ENCODE results near the gene ONECUT1.

DNA sequence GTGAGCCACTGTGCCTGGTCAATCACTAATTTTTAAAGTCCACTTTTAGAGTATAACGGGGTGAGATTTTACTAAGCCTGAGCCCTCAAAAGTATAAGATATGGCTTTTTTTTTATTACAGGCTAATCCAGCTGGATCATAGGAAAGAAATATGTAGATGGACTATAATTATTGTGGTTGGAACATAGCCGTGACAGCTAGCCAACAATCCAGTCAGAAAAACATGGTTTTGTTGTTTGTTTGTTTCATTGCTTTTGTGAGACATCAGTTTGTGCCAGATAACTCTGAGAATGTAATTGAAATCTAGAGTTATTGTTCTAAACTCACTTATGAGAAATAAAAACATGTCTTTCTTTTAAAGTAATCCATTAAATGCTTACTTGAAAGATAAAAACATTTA lies 73.6 kb downstream of the ONECUT1 start:
- TF ChIP-seq GATA2 (IDR thresholded peaks at IDR 0.05; ENCODE audit: low read depth, low read length), result no peak
- no peak for TF ChIP-seq GATA3 (IDR thresholded peaks at IDR 0.05; ENCODE audit: low read depth, low read length)
